ENCODE data around the gene PIM3.

The PIM3 gene

GRCh38 chr22:49960159-49961004 lies at the start of gene PIM3:
Gene PIM3, plus strand, starts transcription at chr22:49960772. Its CDS starts 176 bp downstream, at chr22:49960948.
- H3K27me3 Mint-ChIP-seq = no peaks in the 10 kb centered on the region
- peaks cover 16% of the 10 kb centered on the region for H3K4me1 Mint-ChIP-seq
- DNase-seq (ENCODE audit: low spot score in 2 of 2) (peak; percentile 77 to 86), ATAC-seq (replicated peaks; ENCODE audit: extremely low read depth, poor library complexity, severe bottlenecking) (peak; percentile 57)
- peaks cover 57% of the 10 kb centered on the region for H3K36me3 Mint-ChIP-seq (ENCODE audit: insufficient read depth)
- H3K27ac Mint-ChIP-seq (ENCODE audit: low read depth) = peak within 1 kb of the TSS; percentile 96
- no peaks in the 10 kb centered on the region for H3K9me3 Mint-ChIP-seq
- H3K4me3 Mint-ChIP-seq = peak within 1 kb of the TSS; percentile 94

GRCh38 chr22:49911881-49912625 lies 48.5 kb upstream of the PIM3 start:
- Mint-ChIP-seq H3K9me3 (no peaks in the 10 kb centered on the region), H3K4me3 (no peak overlapping the region), H3K27ac (ENCODE audit: low read depth) (no peak overlapping the region), H3K36me3 (ENCODE audit: insufficient read depth) (peaks cover 23% of the 10 kb centered on the region), H3K4me1 (peaks cover 16% of the 10 kb centered on the region), H3K27me3 (no peaks in the 10 kb centered on the region)
- DNase-seq (ENCODE audit: low spot score in 2 of 2) (no peak), ATAC-seq (replicated peaks; ENCODE audit: extremely low read depth, poor library complexity, severe bottlenecking) (no peak)

GRCh38 chr22:49913026-49913425 lies 47.5 kb upstream of the PIM3 start:
- Mint-ChIP-seq H3K9me3 (no peaks in the 10 kb centered on the region), H3K27me3 (no peaks in the 10 kb centered on the region), H3K27ac (ENCODE audit: low read depth) (no peak overlapping the region), H3K4me1 (peaks cover 12% of the 10 kb centered on the region), H3K36me3 (ENCODE audit: insufficient read depth) (peaks cover 18% of the 10 kb centered on the region), H3K4me3 (no peak overlapping the region)
- DNase-seq (ENCODE audit: low spot score in 2 of 2) = no peak
- ATAC-seq (replicated peaks; ENCODE audit: extremely low read depth, poor library complexity, severe bottlenecking) = no peak

GRCh38 chr22:49913446-49913845 lies 47.1 kb upstream of the PIM3 start:
- no peaks in the 10 kb centered on the region for H3K27me3 Mint-ChIP-seq

GRCh38 chr22:49914256-49914655 lies 46.3 kb upstream of the PIM3 start:
- Mint-ChIP-seq H3K4me1 (peaks cover 12% of the 10 kb centered on the region), H3K4me3 (no peak overlapping the region), H3K9me3 (no peaks in the 10 kb centered on the region), H3K36me3 (ENCODE audit: insufficient read depth) (peaks cover 20% of the 10 kb centered on the region), H3K27me3 (no peaks in the 10 kb centered on the region), H3K27ac (ENCODE audit: low read depth) (no peak overlapping the region)
- no peak for DNase-seq (ENCODE audit: low spot score in 2 of 2)
- ATAC-seq (replicated peaks; ENCODE audit: extremely low read depth, poor library complexity, severe bottlenecking) = no peak

More at GRCh38 chr22:49913446-49913845, 47.1 kb upstream of the PIM3 start:
- H3K4me3 Mint-ChIP-seq = no peak overlapping the region
- no peak for DNase-seq (ENCODE audit: low spot score in 2 of 2)
- ATAC-seq (replicated peaks; ENCODE audit: extremely low read depth, poor library complexity, severe bottlenecking) = no peak
- no peak overlapping the region for H3K27ac Mint-ChIP-seq (ENCODE audit: low read depth)
- peaks cover 12% of the 10 kb centered on the region for H3K4me1 Mint-ChIP-seq
- H3K9me3 Mint-ChIP-seq = no peaks in the 10 kb centered on the region
- H3K36me3 Mint-ChIP-seq (ENCODE audit: insufficient read depth) = peaks cover 20% of the 10 kb centered on the region

- DNase-seq (ENCODE audit: low spot score in 2 of 2) = no peak
- no peak overlapping the region for H3K4me3 Mint-ChIP-seq
Measured at GRCh38 chr22:49915610-49916009, 45.0 kb upstream of the PIM3 start.

GRCh38 chr22:49916831-49917230 lies 43.7 kb upstream of the PIM3 start:
- Mint-ChIP-seq H3K4me1 (peaks cover 22% of the 10 kb centered on the region), H3K36me3 (ENCODE audit: insufficient read depth) (peaks cover 20% of the 10 kb centered on the region), H3K4me3 (peak overlapping the region; percentile 80), H3K27me3 (no peaks in the 10 kb centered on the region), H3K27ac (ENCODE audit: low read depth) (peak overlapping the region; percentile 64), H3K9me3 (no peaks in the 10 kb centered on the region)
- ATAC-seq (replicated peaks; ENCODE audit: extremely low read depth, poor library complexity, severe bottlenecking) (no peak), DNase-seq (ENCODE audit: low spot score in 2 of 2) (no peak)

More at GRCh38 chr22:49915610-49916009, 45.0 kb upstream of the PIM3 start:
- no peaks in the 10 kb centered on the region for H3K27me3 Mint-ChIP-seq
- ATAC-seq (replicated peaks; ENCODE audit: extremely low read depth, poor library complexity, severe bottlenecking) = no peak
- H3K27ac Mint-ChIP-seq (ENCODE audit: low read depth) = no peak overlapping the region
- H3K4me1 Mint-ChIP-seq = peaks cover 22% of the 10 kb centered on the region
- peaks cover 22% of the 10 kb centered on the region for H3K36me3 Mint-ChIP-seq (ENCODE audit: insufficient read depth)
- no peaks in the 10 kb centered on the region for H3K9me3 Mint-ChIP-seq

GRCh38 chr22:49917974-49918910 lies 42.3 kb upstream of the PIM3 start, which contains the start of the genes ALG12 and CRELD2:
Gene ALG12, minus strand, starts transcription at chr22:49918438. Its CDS starts 4,673 bp downstream, at chr22:49913765.
Gene CRELD2, plus strand, starts transcription at chr22:49918634. Its CDS starts 136 bp downstream, at chr22:49918770.
- Mint-ChIP-seq H3K27me3 (no peaks in the 10 kb centered on the region), H3K4me3 (peak within 1 kb of the TSS; percentile 80), H3K4me1 (peaks cover 22% of the 10 kb centered on the region), H3K9me3 (no peaks in the 10 kb centered on the region), H3K36me3 (ENCODE audit: insufficient read depth) (peaks cover 17% of the 10 kb centered on the region), H3K27ac (ENCODE audit: low read depth) (peak within 1 kb of the TSS; percentile 64)
- peak; percentile 96 for ATAC-seq (replicated peaks; ENCODE audit: extremely low read depth, poor library complexity, severe bottlenecking)
- peak; percentile 91 to 94 for DNase-seq (ENCODE audit: low spot score in 2 of 2)

- H3K36me3 Mint-ChIP-seq (ENCODE audit: insufficient read depth) = peaks cover 14% of the 10 kb centered on the region
- no peaks in the 10 kb centered on the region for H3K9me3 Mint-ChIP-seq
- H3K4me1 Mint-ChIP-seq = peaks cover 22% of the 10 kb centered on the region
- ATAC-seq (replicated peaks; ENCODE audit: extremely low read depth, poor library complexity, severe bottlenecking) (no peak), DNase-seq (ENCODE audit: low spot score in 2 of 2) (no peak)
- H3K4me3 Mint-ChIP-seq = peak overlapping the region; percentile 71
- H3K27me3 Mint-ChIP-seq = no peaks in the 10 kb centered on the region
- H3K27ac Mint-ChIP-seq (ENCODE audit: low read depth) = peak overlapping the region; percentile 22
Measured at GRCh38 chr22:49918911-49919881, 41.4 kb upstream of the PIM3 start.

GRCh38 chr22:49920859-49921258 lies 39.7 kb upstream of the PIM3 start:
- DNase-seq (ENCODE audit: low spot score in 2 of 2) (no peak), ATAC-seq (replicated peaks; ENCODE audit: extremely low read depth, poor library complexity, severe bottlenecking) (no peak)
- Mint-ChIP-seq H3K36me3 (ENCODE audit: insufficient read depth) (peaks cover 18% of the 10 kb centered on the region), H3K4me1 (peaks cover 32% of the 10 kb centered on the region), H3K27ac (ENCODE audit: low read depth) (no peak overlapping the region), H3K4me3 (peak overlapping the region; percentile 71), H3K9me3 (no peaks in the 10 kb centered on the region), H3K27me3 (no peaks in the 10 kb centered on the region)

All from central memory CD8-positive, alpha-beta T cell (primary cell).